Esophagus muscularis mucosa (tissue), 3 donors: ENCODE results near the gene PDP2.

Source experiments
- CTCF ChIP-seq, 3 experiments: fragments of 200-600 bp in 2 of 3; fragments of 450-650 bp in 1 of 3; sonication (generic) in 2 of 3; IDR thresholded peaks; one replicate each; pipeline ENCODE4 v1.5.1; 2017 to 2019; ENCODE audit warnings: antibody characterized with exemption in 3 of 3, mild to moderate bottlenecking in 2 of 3, moderate library complexity in 1 of 3
- POLR2A ChIP-seq: fragments of 450-650 bp; IDR thresholded peaks from one replicate; pipeline ENCODE4 v1.6.1; 2017; ENCODE audit warnings: antibody characterized with exemption, moderate library complexity, mild to moderate bottlenecking, low read depth
- POLR2AphosphoS5 ChIP-seq, 2 donors: sonication (generic); formaldehyde crosslinking; IDR thresholded peaks; one replicate each; pipeline ENCODE4 v1.6.1; 2017; ENCODE audit warnings: antibody characterized with exemption in 2 of 2

GRCh38 chr16:66891360-66891759, 11.0 kb downstream of the PDP2 start:
- TF ChIP-seq POLR2A (no peak), CTCF (IDR thresholded peaks at IDR 0.05) (no peak), POLR2AphosphoS5 (IDR thresholded peaks at IDR 0.05) (no peak)
